ENCODE data around the gene GPC1. TPM values are rescaled to one million over a fixed set of nuclear protein-coding genes. Genes with fewer than 3 reads are reported as not detected.

Gene GPC1
- polyA plus RNA-seq, 1 of the 3 experiments (the other 2 are of a cell fraction): 65.5 TPM

DNA sequence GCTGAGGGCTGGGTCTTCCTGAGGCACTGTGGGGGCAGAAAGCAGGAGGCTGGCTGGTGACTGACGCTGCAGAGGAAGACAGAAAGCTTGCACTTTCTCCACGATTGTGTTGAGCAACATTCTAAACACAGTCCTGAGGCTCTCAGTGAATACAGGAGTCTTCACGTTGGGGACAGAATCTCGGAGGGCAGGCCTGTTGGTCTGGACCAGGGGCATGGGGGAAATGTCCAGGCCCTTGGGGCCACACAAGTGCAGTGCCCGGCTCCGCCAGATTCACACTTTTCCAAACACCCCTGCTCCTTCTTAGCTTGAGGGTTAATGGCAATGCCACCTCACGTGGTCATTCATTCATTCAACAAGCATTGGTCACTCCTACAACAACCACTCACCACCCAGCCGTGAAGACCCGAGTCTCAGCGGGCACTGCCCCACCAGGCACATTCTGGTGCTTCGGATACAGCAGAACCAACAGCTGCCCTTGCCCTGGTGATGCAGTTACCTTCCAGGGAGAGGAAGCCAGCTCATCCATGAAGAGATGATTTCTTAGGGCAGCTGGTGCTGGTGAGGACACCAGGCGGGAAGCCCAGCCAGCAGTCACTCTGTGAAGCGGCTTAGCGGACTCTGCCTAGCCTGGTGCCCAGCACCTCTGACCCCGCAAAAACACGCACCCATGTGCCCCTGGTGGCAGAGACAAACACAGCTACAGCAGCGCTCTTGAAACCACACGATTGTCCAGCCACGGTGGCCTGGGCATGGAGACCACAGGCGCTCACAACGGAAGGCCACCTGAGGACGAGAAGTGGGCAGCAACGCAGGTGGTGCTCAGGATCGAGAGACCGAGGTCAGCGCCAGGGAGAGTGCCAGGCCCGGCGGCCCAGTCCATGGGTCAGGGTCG is 10.9 kb upstream of the GPC1 start:
- WGBS (ENCODE audit: low lambda C conversion rate): 47% methylated on average over 19 of the region's 29 CpGs
- peaks cover 6% of the 10 kb centered on the region for H3K27me3 ChIP-seq (ENCODE audit: insufficient read depth)
- H3K4me1 ChIP-seq (ENCODE audit: control insufficient read depth in 1 of 2, insufficient read depth in 2 of 2, low read depth in 1 of 2, low read length in 1 of 2): no peaks in the 10 kb centered on the region
- no peak overlapping the region for H3K27ac ChIP-seq (ENCODE audit: low read depth in 2 of 2, low read length in 1 of 2)
- no peak overlapping the region for H3K9ac ChIP-seq
- no peak overlapping the region for H3K4me2 ChIP-seq
- no peak overlapping the region for H3K4me3 ChIP-seq (ENCODE audit: low read depth in 2 of 2, low read length in 1 of 2)
- ChIA-PET CTCF (interaction anchor here (1.2 kb wide), 1 partner anchor 9 kb away, joined by 3 read pairs; no protein-coding TSS in a partner anchor), POLR2A (no interaction called here)
- no peaks in the 10 kb centered on the region for H4K20me1 ChIP-seq (ENCODE audit: insufficient read depth)
- H3K9me3 ChIP-seq: no peaks in the 10 kb centered on the region
- DNase-seq: no peak
- no peaks in the 10 kb centered on the region for H3K79me2 ChIP-seq (ENCODE audit: insufficient read depth)
- TF ChIP-seq TEAD4 (IDR thresholded peaks at IDR 0.05; ENCODE audit: borderline replicate concordance, insufficient read depth) (no peak), CHD2 (IDR thresholded peaks at IDR 0.05; ENCODE audit: low read length, partially characterized antibody) (no peak), GABPA (IDR thresholded peaks at IDR 0.05; ENCODE audit: low read depth) (no peak), FOXJ3 (CRISPR knock-in tag; IDR thresholded peaks at IDR 0.05) (no peak), MXI1 (IDR thresholded peaks at IDR 0.05; ENCODE audit: low read depth, low read length) (no peak), FOXM1 (IDR thresholded peaks at IDR 0.05; ENCODE audit: low read depth) (no peak), EP300 (IDR thresholded peaks at IDR 0.05; ENCODE audit: borderline replicate concordance in 1 of 2, low read depth in 1 of 2, low read length in 1 of 2) (no peak), POLR2AphosphoS5 (IDR thresholded peaks at IDR 0.05; ENCODE audit: low read depth, low read length) (no peak), RFX5 (IDR thresholded peaks at IDR 0.05; ENCODE audit: low read length) (no peak), RCOR1 (IDR thresholded peaks at IDR 0.05; ENCODE audit: low read length) (no peak)
- TF ChIP-seq, protein P1, sequence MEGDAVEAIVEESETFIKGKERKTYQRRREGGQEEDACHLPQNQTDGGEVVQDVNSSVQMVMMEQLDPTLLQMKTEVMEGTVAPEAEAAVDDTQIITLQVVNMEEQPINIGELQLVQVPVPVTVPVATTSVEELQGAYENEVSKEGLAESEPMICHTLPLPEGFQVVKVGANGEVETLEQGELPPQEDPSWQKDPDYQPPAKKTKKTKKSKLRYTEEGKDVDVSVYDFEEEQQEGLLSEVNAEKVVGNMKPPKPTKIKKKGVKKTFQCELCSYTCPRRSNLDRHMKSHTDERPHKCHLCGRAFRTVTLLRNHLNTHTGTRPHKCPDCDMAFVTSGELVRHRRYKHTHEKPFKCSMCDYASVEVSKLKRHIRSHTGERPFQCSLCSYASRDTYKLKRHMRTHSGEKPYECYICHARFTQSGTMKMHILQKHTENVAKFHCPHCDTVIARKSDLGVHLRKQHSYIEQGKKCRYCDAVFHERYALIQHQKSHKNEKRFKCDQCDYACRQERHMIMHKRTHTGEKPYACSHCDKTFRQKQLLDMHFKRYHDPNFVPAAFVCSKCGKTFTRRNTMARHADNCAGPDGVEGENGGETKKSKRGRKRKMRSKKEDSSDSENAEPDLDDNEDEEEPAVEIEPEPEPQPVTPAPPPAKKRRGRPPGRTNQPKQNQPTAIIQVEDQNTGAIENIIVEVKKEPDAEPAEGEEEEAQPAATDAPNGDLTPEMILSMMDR (IDR thresholded peaks at IDR 0.05): no peak
- TF ChIP-seq, protein P2, sequence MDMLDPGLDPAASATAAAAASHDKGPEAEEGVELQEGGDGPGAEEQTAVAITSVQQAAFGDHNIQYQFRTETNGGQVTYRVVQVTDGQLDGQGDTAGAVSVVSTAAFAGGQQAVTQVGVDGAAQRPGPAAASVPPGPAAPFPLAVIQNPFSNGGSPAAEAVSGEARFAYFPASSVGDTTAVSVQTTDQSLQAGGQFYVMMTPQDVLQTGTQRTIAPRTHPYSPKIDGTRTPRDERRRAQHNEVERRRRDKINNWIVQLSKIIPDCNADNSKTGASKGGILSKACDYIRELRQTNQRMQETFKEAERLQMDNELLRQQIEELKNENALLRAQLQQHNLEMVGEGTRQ (IDR thresholded peaks at IDR 0.05; ENCODE audit: borderline replicate concordance, low read depth, low read length): no peak
- TF ChIP-seq, protein P3, sequence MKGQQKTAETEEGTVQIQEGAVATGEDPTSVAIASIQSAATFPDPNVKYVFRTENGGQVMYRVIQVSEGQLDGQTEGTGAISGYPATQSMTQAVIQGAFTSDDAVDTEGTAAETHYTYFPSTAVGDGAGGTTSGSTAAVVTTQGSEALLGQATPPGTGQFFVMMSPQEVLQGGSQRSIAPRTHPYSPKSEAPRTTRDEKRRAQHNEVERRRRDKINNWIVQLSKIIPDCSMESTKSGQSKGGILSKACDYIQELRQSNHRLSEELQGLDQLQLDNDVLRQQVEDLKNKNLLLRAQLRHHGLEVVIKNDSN (IDR thresholded peaks at IDR 0.05; ENCODE audit: borderline replicate concordance, low read depth): no peak
- TF ChIP-seq, protein P4, sequence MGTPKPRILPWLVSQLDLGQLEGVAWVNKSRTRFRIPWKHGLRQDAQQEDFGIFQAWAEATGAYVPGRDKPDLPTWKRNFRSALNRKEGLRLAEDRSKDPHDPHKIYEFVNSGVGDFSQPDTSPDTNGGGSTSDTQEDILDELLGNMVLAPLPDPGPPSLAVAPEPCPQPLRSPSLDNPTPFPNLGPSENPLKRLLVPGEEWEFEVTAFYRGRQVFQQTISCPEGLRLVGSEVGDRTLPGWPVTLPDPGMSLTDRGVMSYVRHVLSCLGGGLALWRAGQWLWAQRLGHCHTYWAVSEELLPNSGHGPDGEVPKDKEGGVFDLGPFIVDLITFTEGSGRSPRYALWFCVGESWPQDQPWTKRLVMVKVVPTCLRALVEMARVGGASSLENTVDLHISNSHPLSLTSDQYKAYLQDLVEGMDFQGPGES (IDR thresholded peaks at IDR 0.05; ENCODE audit: low read depth, low read length): no peak
- no peaks in the 10 kb centered on the region for H3K9me2 ChIP-seq
- H2AFZ ChIP-seq (ENCODE audit: low read depth): no peak overlapping the region
- no peaks in the 10 kb centered on the region for H3K36me3 ChIP-seq (replicated peaks in 1 of 2; ENCODE audit: control insufficient read depth in 1 of 2, insufficient read depth in 2 of 2, low read length in 1 of 2)
- no peaks in the 10 kb centered on the region for H3F3A ChIP-seq (replicated peaks; ENCODE audit: insufficient read depth)

Measured in SK-N-SH (cell line).